Activated CD4-positive, CD25-positive, alpha-beta regulatory T cell treated with anti-CD3 and anti-CD28 coated beads, Interleukin-2, amount 50 U/mL, for 16 hours (primary cell): ENCODE measurements around the gene EPB41L2.
"Not testable (repeated sequence)": the region's sequence is repeated elsewhere in the genome, so short reads cannot be mapped to it uniquely, and the experiment has no call there.

Experiments used
- DNase-seq: peaks from one replicate; pipeline ENCODE4 v3.0.0-alpha.2; 2020; ENCODE audit warnings: low read depth, low spot score

Gene EPB41L2

DNA sequence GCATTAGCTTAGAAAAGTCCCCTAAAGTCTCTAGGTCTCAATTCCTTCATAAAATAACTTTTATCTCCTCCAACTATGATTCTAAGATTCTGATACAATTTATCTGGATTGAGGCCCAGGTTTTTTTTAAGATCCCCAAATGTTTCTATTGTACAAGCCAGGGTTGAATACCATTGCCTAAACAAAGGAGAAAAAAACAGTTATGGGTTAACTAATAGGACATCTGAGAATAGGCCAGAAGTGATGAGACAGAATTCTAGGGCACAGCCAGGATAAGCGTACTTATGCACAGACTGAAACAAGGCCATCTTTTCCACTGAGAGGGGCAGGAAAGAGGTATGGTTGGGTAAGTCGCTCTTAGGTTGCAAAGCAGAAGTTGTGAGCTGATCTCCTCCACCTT lies 26.4 kb downstream of the EPB41L2 start:
- DNase-seq, result no peak

DNA sequence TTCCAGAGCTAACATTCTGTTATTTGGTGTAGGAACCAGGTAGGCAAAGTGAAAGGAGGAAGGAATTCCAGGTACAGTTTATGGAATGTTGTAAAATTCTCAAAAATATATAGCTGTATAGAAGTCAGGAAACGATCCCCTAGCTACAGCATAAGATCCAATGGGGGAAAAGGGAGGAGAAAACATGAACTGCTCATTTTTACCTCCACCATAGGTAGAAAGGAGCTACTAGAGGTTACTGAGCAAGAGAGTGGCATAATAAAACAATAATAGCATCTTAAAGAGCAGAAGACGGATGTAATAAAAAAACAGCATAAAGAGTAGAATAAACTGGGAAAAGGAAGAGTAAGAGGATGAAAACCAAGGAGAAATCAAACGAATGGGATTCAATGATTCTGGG lies 26.9 kb downstream of the EPB41L2 start:
- DNase-seq, result no peak

DNA sequence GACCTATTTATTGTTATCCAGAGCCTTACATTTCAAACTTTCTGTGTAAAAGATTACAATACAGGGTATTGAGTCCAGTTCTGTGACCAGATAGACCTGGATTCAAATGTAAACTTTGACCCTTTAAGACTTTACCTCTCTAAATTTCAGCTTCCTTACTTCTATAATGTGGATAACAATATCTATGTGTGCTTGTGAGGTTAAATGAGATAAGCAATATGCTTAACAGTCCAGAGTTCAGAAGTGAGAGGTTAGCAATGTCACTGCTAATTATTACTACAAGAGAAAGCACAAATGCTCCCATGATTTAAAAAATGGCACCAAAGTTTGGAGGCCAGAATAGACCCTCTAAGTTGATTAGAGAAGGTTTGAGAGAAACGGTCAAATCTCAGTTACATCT lies 27.5 kb downstream of the EPB41L2 start:
- DNase-seq, result no peak

DNA sequence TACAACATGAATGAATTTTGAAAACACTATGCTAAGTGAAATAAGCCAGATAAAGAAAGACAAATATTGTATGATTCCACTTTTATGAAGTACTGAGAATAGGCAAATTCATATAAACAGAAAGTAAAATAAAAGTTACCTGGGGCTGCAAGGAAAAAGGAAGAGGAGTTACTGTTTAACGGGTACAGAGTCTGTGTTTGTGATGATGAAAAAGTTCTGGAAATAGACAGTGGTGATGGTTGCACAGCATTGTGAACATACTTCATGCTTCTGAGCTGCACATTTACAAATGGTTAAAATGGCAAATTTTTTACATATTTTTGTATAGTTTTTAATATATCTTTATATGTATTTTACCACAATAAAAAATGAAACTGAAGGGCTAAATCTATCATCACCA lies 29.4 kb downstream of the EPB41L2 start:
- DNase-seq, result no peak

DNA sequence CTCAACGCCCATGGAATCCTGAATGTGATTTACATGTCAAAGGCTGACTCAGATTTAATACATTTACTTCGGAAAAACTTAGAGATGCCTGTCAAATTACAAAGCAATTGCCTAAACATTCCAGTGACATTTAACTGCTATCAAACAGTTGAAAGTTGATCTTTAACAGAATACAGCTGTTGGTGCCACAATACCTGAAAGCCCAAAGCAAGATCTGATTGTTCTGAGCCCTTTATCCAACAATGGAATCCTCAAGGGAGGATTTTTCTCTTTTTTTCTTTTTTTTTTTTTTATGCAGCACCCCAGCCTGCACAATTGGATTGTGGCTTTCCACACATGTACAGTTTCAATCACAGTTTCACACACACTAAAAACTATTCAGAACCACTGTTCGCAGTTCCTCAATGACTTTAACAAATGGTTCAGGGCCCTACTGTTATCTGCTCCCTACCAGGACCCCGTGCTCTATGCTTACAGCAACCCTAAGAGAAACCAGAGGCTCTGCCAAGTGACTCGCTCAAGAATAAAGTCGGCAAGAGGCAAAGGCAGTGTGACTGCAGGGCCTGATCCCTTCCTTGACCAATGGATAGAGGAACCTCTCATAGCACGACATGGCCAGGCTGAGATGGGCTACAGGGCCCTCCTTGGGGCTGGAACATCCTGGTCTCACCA lies 33.3 kb downstream of the EPB41L2 start:
- no peak for DNase-seq

DNA sequence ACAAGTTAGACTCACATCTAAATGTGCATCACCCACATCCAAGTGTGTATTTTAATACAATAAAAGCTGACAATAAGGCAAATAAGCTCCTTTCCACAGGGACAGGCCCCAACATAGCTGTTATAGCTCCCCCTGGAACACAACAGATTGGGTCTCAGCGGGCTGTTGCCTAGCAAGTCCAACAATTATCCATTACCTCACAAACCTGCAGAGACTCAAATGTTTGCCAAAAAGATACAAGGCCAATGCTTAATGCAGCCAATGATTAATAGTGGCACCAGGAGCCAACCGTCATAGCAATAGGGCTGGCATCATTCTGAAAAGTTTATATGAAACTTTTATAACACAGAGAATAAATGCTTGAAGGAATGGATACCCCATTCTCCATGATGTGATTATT lies 35.7 kb downstream of the EPB41L2 start:
- no peak for DNase-seq

DNA sequence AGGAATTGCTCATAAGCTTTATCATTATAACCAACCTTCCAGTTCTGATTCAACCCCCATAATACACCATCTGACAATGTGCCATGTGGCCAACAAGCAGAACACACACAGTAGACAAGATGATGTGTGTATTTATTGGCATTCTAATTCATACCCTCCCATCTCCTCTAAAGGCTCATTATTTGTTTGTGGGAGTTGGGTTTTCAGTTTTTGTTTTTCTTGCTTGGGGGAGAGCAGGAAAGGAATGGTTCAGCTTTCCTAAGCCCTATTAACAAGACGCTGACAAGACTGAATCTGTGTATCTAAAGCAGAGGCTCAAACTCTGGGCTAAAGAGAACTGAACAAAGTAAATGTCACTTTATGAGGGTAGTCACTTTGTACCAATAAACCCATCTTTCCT lies 36.8 kb downstream of the EPB41L2 start:
- no peak for DNase-seq

DNA sequence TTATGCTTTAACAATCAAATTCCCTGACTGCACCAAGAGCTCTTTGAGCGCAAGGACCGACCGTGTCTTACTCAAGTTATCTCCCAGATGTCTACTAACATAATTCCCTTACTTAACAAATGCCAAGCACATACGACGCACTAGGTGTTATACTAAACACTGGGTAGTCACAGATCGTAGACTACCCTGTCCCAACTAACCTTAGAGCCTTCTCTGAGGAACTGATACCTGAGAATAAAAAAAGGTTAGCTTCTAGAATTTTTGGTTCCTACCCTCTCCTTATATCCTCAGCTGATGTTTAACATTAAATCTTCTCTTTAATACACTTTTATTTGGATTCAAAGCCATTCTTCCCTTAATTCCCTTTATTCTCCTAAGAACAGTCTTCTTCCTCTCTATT lies 38.5 kb downstream of the EPB41L2 start:
- no peak for DNase-seq

DNA sequence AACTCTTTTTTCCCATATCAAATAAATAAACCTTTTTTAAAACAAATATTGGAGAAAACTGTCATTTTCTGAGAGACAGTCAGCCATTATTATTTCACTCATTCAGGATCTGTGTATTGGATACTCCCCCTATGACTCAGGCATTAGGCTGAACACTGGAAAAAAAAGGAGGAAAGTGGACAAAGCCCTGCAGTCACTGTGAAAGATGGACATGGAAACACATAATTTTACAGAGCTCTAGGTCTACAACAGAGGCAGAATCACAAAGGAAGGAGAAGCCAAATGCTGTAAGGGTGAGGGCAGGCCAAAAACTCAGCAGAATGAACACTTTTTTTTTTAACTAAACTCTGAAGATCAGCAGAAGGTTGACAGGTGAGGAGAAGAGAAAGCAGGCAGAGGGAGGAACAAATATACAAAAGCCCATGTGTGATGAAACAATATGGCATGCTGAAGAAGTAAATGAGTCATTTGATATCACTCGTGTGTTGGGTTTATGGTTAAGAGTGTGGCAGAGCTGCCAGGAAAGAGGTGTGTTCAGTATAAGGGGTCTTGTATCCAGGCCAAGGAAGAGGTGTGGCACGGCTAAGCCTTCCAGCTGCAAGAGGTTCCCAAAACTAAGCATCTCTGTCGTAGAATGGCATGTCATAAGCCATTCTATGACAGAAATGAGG lies 39.1 kb downstream of the EPB41L2 start:
- no peak for DNase-seq

DNA sequence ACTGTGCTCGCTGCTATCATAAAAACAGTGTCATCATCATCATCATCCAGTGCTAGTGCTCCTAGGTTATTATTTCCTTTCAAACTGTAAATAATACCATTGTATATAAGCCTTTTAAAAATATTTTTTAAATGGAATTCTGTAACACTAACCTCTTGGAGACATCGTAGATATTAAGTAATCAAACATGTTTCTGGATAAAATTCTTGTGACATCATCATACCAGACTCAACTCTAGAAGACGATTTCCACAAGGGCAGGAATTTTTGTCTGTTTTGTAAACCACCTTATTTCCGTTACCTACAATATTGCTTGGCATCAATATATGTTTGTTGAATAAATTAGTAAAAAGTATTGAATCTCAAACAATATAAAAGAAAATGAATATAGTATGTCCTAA lies 40.4 kb downstream of the EPB41L2 start:
- DNase-seq, result no peak

DNA sequence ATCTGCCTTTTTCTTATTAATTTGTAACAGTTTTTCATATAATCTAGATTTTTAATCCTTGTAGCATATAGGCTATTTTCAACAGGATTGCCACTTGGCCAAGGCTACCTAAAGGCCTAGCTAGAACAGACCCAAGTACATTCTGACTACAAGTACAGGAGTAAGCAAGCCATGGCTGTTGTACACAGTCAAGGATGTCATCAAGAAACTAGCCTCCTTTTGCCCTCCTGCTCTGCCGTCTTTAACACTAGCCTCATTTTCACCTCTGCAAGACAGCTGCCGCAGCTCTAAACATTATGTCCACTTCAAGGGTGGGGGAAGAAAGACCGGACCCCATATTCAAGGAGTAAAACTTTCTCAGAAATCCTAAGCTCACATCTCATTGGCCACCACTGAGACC lies 45.1 kb downstream of the EPB41L2 start:
- DNase-seq, result no peak

DNA sequence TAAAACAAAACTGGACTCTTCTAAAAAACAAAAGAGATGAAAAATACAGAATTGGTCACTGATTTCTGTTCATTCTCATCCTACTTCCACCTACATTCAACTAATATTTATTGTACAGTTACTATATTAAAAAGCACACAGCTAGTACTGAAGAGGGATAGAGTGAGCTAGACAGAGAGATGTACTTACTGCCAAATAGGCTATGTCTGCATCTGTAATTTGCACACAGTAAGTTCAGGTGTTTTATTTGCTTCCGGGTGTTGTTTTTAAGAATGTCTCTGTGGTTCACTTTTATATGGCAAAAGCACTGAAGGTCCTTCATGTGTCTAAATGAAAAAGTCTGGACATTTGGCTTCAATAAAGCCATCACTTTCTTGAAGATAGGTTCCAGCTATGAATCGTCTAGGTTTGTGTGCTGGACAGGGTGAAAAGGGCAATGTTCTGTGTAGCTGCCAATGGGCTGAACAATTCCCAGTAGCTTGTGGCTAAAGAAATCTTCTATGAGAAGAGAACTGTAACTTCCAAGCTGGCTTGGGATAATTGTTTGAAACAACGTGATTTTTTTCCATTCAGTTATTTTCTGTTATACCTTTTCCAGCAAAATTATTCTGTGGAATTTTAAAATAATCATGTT lies 47.3 kb downstream of the EPB41L2 start:
- no peak for DNase-seq

DNA sequence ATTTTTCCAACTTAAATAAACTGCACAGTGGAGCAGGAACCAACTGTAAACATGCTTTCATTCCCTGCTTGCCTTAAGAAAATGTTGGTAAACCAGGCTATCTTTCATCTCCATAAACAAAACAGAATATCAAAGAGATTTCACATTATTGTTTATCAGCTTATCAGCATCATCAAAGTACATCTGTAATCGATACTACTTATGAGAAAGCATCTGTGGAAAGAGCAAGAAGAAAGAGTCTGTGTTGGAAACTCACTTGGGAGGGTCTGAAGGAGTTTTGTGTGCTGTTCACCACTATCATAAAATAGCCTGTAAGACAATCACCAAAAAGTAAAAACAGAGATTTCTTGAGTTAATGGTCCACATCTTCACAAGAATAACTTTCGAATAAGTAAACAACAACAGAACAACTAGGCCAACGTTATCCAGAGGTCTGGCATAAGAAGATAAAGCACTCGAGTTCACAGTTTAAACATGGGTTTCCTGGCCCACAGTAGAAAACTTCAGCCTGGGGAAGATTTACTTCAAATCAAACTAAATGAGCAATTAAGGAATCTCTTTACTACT lies 47.9 kb downstream of the EPB41L2 start:
- DNase-seq, result no peak

DNA sequence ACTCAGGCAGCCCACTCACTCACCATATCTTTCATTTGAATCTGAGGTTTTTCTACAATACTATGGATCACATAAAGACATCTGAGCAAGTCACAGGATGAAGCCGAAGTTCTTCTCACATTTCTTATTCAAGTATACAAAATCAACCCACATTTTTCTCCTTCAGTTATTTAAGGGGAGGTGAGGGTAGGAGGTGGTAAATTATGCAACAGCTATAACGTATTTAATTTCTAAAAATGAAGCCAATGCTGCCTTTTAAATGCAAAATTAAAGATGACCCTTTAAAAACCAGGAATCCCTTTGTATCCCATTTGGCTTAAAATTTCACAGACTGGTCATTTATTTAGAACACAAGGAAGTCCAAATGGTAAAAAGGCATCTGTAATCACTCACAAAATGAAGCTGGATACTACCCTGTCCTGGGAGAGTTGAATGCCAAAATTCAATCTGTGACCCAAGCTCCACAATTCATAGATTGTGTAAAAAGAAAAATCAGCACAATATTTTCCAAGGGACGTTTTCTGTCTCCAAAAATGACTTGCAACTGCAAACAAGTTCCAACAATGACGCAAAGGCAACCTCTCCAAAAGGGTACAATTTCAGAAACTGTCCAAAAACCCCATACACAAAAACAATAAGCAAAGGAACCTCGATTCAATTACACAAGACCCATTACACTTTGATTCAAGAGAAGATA lies 48.8 kb downstream of the EPB41L2 start:
- no peak for DNase-seq

DNA sequence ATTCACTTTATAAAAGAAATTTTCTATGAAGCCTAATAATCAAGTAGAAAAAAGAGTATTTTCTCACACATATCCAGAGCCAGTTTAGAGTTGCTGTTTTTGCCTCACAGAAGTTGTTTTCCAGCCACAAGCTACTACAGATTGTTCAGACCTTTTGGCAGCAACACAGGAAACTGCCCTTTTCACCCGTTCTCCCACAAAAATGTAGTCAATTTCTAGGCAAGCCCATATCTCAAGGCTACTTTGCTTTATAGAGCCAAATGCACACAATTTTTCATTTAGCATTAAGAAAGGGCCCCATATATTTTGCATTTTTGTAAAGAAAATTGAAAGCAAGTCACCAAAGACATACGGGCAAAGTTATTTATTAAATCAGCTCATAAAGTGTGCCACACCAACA lies 49.5 kb downstream of the EPB41L2 start:
- DNase-seq, result no peak

DNA sequence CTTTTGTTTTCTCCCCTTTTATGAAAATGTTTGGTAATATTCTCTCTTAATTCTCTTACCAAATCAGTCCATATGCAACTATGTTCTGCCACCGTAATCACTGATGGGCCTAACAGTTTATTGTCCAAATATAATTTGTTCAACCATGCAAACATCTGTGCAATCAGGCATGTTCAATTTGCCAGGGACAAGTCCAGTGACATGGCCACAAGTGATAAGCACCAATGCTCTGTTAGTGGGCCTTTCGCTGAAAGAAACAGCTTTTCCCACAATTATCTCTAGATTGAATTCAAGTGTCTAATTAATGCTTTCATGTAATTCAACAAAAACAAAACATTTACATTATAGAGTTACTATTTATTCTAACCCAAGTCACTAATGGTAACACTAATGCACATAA lies 53.3 kb downstream of the EPB41L2 start:
- no peak for DNase-seq

DNA sequence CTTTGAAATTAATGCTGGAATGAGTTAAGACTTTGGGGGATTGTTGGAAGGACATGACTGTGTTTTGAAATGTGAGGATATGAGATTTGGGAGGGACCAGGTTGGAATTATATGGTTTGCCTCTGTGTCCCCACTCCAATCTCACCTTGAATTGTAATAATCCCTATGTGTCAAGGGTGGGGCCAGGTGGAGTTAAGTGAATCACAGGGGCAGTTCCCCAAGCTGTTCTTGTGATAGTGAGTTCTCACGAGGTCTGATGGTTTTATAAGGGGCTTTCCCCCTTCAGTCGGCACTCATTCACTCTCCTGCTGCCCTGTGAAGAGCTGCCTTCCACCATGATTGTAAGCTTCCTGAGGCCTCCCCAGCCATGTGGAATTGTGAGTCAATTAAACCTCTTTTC lies 54.1 kb downstream of the EPB41L2 start:
- not testable (repeated sequence) for DNase-seq

DNA sequence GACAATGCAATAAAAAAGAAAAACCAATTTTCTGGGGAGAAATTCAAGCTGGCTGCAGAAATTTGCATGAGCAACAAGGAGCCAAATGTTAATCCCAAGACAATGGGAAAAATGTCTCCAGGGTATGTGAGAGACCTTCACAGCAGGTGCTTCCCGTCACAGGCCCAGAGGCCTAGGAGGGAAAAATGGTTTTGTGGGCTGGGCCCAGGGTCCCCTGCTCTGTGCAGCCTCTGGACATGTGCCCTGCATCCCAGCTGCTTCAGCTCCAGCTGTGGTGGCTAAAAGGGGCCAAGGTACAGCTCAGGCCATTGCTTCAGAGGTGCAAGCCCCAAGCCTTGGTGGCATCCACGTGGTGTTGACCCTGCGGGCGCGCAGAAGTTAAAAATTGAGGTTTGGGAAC lies 55.1 kb downstream of the EPB41L2 start:
- not testable (repeated sequence) for DNase-seq

DNA sequence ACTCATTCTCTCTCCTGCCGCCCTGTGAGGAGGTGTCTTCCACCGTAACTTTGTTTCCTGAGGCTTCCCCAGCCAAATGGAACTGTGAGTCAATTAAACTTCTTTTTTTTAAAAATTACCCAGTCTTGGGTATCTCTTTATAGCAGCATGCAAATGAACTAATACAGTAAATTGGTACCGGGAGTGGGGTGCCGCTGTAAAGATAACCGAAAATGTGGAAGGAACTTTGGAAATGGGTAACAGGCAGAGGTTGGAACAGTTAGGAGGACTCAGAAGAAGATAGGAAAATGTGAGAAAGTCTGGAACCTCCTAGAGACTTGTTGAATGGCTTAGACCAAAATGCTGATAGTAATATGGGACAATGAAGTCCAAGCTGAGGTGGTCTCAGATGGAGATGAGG lies 55.8 kb downstream of the EPB41L2 start:
- DNase-seq, result no peak

DNA sequence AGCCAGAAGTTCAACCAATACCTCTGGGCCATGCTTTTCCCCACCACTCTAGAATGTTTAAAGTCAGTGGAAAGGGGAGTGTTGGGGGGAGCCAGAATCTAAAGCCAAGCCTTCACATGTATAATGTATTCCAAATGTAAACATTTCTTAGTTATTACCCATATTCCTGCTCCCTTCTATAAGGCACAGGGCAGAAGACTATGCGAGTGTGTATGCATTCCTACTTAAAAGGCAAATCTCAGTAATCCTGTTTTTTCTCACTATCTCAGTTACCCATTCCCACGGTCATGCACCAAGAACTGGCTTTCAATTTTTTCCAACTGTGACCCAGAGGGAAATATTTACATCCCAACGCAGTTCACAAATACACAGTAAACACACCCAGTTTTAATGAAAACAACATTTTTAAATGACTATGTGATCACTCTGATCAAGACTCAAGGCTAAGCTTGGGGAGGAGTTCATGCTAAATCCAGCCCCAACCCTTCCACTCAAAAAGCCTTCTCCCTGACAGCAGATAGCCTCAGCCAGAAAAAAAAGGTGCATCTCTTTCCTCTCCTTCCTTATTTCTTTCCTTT lies 57.5 kb downstream of the EPB41L2 start:
- no peak for DNase-seq

DNA sequence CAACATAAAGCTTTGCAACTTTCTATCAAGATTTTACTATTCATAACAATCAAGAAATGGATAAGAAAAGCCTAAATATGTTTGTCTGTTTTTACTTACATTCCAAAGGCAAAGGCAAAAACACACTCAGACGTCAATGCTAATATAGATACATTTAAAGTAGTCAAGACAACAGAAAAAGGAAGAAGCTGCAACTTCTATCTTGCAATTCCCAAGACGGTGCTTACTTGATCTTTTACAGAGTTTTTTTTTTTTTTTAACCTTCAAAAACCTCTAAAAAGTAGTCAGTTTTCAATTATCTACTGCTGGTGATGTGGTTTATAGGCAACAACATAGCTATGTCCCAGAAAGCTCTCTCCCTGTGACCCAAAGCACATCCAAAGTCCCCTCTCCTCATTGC lies 58.1 kb downstream of the EPB41L2 start:
- no peak for DNase-seq

DNA sequence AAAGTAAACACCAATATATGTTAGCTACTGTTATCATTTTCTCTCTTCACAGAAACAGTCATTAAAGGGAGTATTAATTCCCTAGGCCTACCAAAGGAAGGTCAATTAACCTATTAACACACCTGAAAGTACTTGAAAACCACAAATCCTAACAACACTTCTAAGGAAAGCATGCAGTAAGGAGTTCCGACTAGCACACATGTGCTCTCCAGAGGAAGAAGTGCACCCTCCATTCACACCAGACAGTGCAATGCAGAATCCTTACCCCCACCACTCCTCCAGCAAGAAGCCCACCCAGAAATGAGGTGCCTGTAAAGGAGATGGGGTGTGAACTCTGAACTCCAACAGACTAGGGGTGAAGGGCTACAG lies 58.7 kb downstream of the EPB41L2 start:
- DNase-seq, result no peak
